GM12878 (cell line): ENCODE measurements around the gene MDK. TPM values are rescaled to one million over a fixed set of nuclear protein-coding genes. Genes with fewer than 3 reads are reported as not detected.

ENCODE experiments used
- ATAC-seq: fragments of 200-7000 bp; cut with Tn5 transposase; 3 replicates; pipeline ENCODE4 v1.9.1; 2020; ENCODE audit warnings: mild to moderate bottlenecking, moderate library complexity
- BruUV-seq: library from RNA; stranded (reverse); fragments of 400-500 nt; replicated peaks from 2 replicates; lab custom pipeline; 2021; lab: Mats Ljungman, UMichigan
- CTCF ChIA-PET: fragments of 300-600 bp; sonication (Branson Sonifier 250); formaldehyde crosslinking; extraction: SDS; loops from one replicate; lab custom pipeline; 2021; ENCODE audit warnings: inconsistent platforms; lab: Yijun Ruan, JAX
- POLR2A ChIA-PET: fragments of 350-600 bp; formaldehyde crosslinking; extraction: SDS; loops from one replicate; lab custom pipeline; 2021; ENCODE audit warnings: inconsistent platforms; lab: Charles Lee
- RAD21 ChIA-PET: fragments of 300-600 bp; sonication (Branson Sonifier 250); formaldehyde crosslinking; loops from one replicate; lab custom pipeline; 2023; ENCODE audit warnings: antibody characterized with exemption; ENCODE audit not compliant: unreplicated experiment; lab: Charles Lee
- SMC1A ChIA-PET: fragments of 300-600 bp; sonication (Branson Sonifier 250); formaldehyde crosslinking; loops from one replicate; lab custom pipeline; 2023; ENCODE audit not compliant: unreplicated experiment, uncharacterized antibody; lab: Charles Lee
- DNase-seq: peaks from one replicate; pipeline ENCODE4 v3.0.0-alpha.2; 2011; ENCODE audit warnings: low read depth, low spot score
- FAIRE-seq: peaks from 3 replicates; lab custom pipeline; 2011; peaks lifted over from hg19 to GRCh38; lab: Jason Lieb, UNC
- H2AFZ ChIP-seq: 2 replicates; pipeline ENCODE4 v1.6.0; 2011; ENCODE audit warnings: low read depth, low read length, control low read depth; ENCODE audit not compliant: control insufficient read depth
- H3K27ac ChIP-seq: 2 replicates; pipeline ENCODE4 v1.5.1; 2011; ENCODE audit warnings: control low read depth; ENCODE audit not compliant: control insufficient read depth, insufficient read depth
- H3K27me3 ChIP-seq, 2 experiments: replicated peaks in 1 of 2; 2 replicates each; pipeline versions ENCODE4 v1.6.0 to v1.6.1; 2011; ENCODE audit warnings: low read length in 1 of 2; ENCODE audit not compliant: control insufficient read depth in 2 of 2, insufficient read depth in 2 of 2
- H3K36me3 ChIP-seq, 2 experiments: 2 replicates each; pipeline ENCODE4 v1.5.1; 2011; ENCODE audit warnings: low read length in 1 of 2; ENCODE audit not compliant: control insufficient read depth in 2 of 2, insufficient read depth in 2 of 2
- H3K4me1 ChIP-seq: 2 replicates; pipeline ENCODE4 v1.6.1; 2011; ENCODE audit warnings: mild to moderate bottlenecking, low read length, moderate library complexity, mixed read lengths; ENCODE audit not compliant: control insufficient read depth, insufficient read depth
- H3K4me2 ChIP-seq: 2 replicates; pipeline ENCODE4 v1.6.0; 2011; ENCODE audit warnings: control low read depth; ENCODE audit not compliant: control insufficient read depth, insufficient read depth
- H3K4me3 ChIP-seq: fragments of 200-600 bp; sonication (generic); 2 replicates; pipeline ENCODE4 v1.5.1; 2016
- H3K79me2 ChIP-seq: 2 replicates; pipeline ENCODE4 v1.6.0; 2011; ENCODE audit warnings: low read length; ENCODE audit not compliant: control insufficient read depth, insufficient read depth
- H3K9ac ChIP-seq: 2 replicates; pipeline ENCODE4 v1.8.0; 2011; ENCODE audit warnings: low read length, control low read depth, mixed read lengths; ENCODE audit not compliant: control insufficient read depth, insufficient read depth
- H3K9me3 ChIP-seq: replicated peaks from 3 replicates; pipeline ENCODE4 v1.5.1; 2011; ENCODE audit warnings: mild to moderate bottlenecking, low read length; ENCODE audit not compliant: control insufficient read depth, insufficient read depth
- H4K20me1 ChIP-seq: 2 replicates; pipeline ENCODE4 v1.6.0; 2011; ENCODE audit not compliant: control insufficient read depth, insufficient read depth
- DPF2 ChIP-seq: fragments of 450-650 bp; IDR thresholded peaks from 2 replicates; pipeline ENCODE4 v1.6.1; 2017; ENCODE audit warnings: mild to moderate bottlenecking
- GATAD2B ChIP-seq: fragments of 450-650 bp; conservative IDR thresholded peaks from 2 replicates; pipeline ENCODE4 v1.6.1; 2017; ENCODE audit warnings: low read depth, mild to moderate bottlenecking, moderate library complexity
- HDAC2 ChIP-seq: fragments of 200-600 bp; sonication (generic); IDR thresholded peaks from 2 replicates; pipeline ENCODE4 v1.6.1; 2017
- IKZF1 ChIP-seq: fragments of 450-650 bp; conservative IDR thresholded peaks from 2 replicates; pipeline ENCODE4 v1.6.1; 2017; ENCODE audit warnings: antibody characterized with exemption, mild to moderate bottlenecking
- IRF4 ChIP-seq: IDR thresholded peaks from 2 replicates; pipeline ENCODE4 v1.6.1; 2011; ENCODE audit warnings: low read depth, low read length
- KLF5 ChIP-seq: fragments of 450-650 bp; IDR thresholded peaks from 2 replicates; pipeline ENCODE4 v1.6.1; 2014; ENCODE audit warnings: mild to moderate bottlenecking; ENCODE audit not compliant: partially characterized antibody
- MYC ChIP-seq: IDR thresholded peaks from 2 replicates; pipeline ENCODE4 v1.6.1; 2011; ENCODE audit warnings: mild to moderate bottlenecking, low read length, moderate library complexity, inconsistent platforms; ENCODE audit not compliant: insufficient read depth, insufficient replicate concordance, insufficient read length, severe bottlenecking
- NFXL1 ChIP-seq: fragments of 450-650 bp; IDR thresholded peaks from 2 replicates; pipeline ENCODE4 v1.6.1; 2017; ENCODE audit warnings: antibody characterized with exemption, mild to moderate bottlenecking, borderline replicate concordance
- NFYB ChIP-seq: IDR thresholded peaks from 2 replicates; pipeline ENCODE4 v1.6.1; 2011; ENCODE audit warnings: low read depth, mild to moderate bottlenecking, low read length, improper control_type of control experiment, moderate library complexity; ENCODE audit not compliant: insufficient read depth
- PAX5 ChIP-seq: IDR thresholded peaks from 2 replicates; pipeline ENCODE4 v1.6.1; 2011; ENCODE audit warnings: low read depth, low read length, borderline replicate concordance
- RAD51 ChIP-seq: fragments of 450-650 bp; IDR thresholded peaks from 2 replicates; pipeline ENCODE4 v1.6.1; 2016; ENCODE audit warnings: moderate library complexity, mild to moderate bottlenecking, inconsistent platforms
- RB1 ChIP-seq: fragments of 450-650 bp; formaldehyde crosslinking; IDR thresholded peaks from 2 replicates; pipeline ENCODE4 v1.6.1; 2017; ENCODE audit warnings: mild to moderate bottlenecking, borderline replicate concordance
- SMAD5 ChIP-seq: IDR thresholded peaks from 2 replicates; pipeline ENCODE4 v1.6.1; 2016; ENCODE audit warnings: antibody characterized with exemption, low read depth
- STAT3 ChIP-seq: IDR thresholded peaks from 2 replicates; pipeline ENCODE4 v1.6.1; 2011; ENCODE audit warnings: low read depth, low read length, improper control_type of control experiment
- ZNF687 ChIP-seq: fragments of 450-650 bp; IDR thresholded peaks from 2 replicates; pipeline ENCODE4 v1.6.1; 2017; ENCODE audit warnings: mild to moderate bottlenecking, moderate library complexity
- WGBS: methylation state at CpG from one replicate; pipeline ENCODE4 v1.1.6; 2016; ENCODE audit warnings: low lambda C conversion rate; ENCODE audit not compliant: insufficient replicate concordance, insufficient coverage; ENCODE audit errors: missing lambda C conversion rate; 5-methylcytosine and 5-hydroxymethylcytosine counted together
- in situ Hi-C: fragments of 300-500 bp; cut with MboI; formaldehyde crosslinking; loops from 9 replicates; pipeline ENCODE4 v1.14.3; 2018; ENCODE audit warnings: mixed read lengths
- intact Hi-C: fragments of 100-400 bp; cut with micrococcal nuclease; formaldehyde crosslinking; loops from one replicate; pipeline ENCODE4 v1.14.2; 2022; ENCODE audit not compliant: unreplicated experiment
- polyA plus RNA-seq, 11 experiments: library from polyadenylated mRNA; depleted of rRNA in 4 of 11; unstranded in 6 of 11; stranded (reverse) in 5 of 11; fragments of >200 nt; fragmentation: Nextera tagmentation in 4 of 11; fragmentation: Illumina TruSeq in 1 of 11; extraction: Ambion mirVana in 4 of 11; extraction: Trizol in 1 of 11; gene quantifications; 1 replicate in 1 of 11; 2 replicates in 10 of 11; pipeline versions ENCODE4 v1.2.1 to v1.2.3, GENCODE V29; 2011 to 2016; ENCODE audit warnings: inconsistent platforms in 2 of 11, missing spikeins in 2 of 11, low read depth in 1 of 11
- total RNA-seq, 4 experiments: library from RNA; depleted of rRNA in 3 of 4; stranded (reverse); fragments of >200 nt in 3 of 4; fragmentation: Illumina TruSeq in 1 of 4; extraction: Trizol in 1 of 4; gene quantifications; 2 replicates each; pipeline versions ENCODE4 v1.2.1 to v1.2.3, GENCODE V29; 2013 to 2021

Gene MDK
- total and polyA plus RNA-seq, 10 of the 15 experiments (the other 5 are each of a cell fraction or from before 2014, with no cell fraction given) = 0.77 to 17.8 (median 9.9) TPM

GRCh38 chr11:46393759-46394158 is 12.3 kb downstream of the MDK start:
- ATAC-seq (no peak), FAIRE-seq (no peak), DNase-seq (no peak)
- peaks cover 0 to 13% of the 10 kb centered on the region in 2 experiments; a peak in 3 of 4 replicates for H3K36me3 ChIP-seq
- TF ChIP-seq STAT3 (no peak), SMAD5 (no peak), RAD51 (no peak), IRF4 (no peak), HDAC2 (no peak), MYC (no peak), NFYB (no peak), KLF5 (no peak), GATAD2B (no peak), IKZF1 (no peak), ZNF687 (no peak), NFXL1 (no peak), RB1 (no peak), PAX5 (no peak), DPF2 (no peak)
- ChIA-PET RAD21 (interaction anchor here (2.1 kb wide), 1 partner anchor 58 kb away, joined by 8 read pairs; no protein-coding TSS in a partner anchor), POLR2A (no interaction called here), CTCF (interaction anchor here (1.1 to 6.7 kb wide), 4 partner anchors 97 to 142 kb away, joined by 4 to 94 read pairs (median 10); no protein-coding TSS in a partner anchor), SMC1A (interaction anchor here (1.6 kb wide), 1 partner anchor 135 kb away, joined by 8 read pairs; no protein-coding TSS in a partner anchor)
- no TSS peak for BruUV-seq
- no peak overlapping the region for H3K27ac ChIP-seq
- H3K9me3 ChIP-seq = no peaks in the 10 kb centered on the region
- H4K20me1 ChIP-seq = no peaks in the 10 kb centered on the region
- in situ Hi-C loops (loop anchor here (10.0 kb wide), 1 partner anchor 141 kb away; no protein-coding TSS in a partner anchor), intact Hi-C loops (no loop called here)
- no peak overlapping the region for H2AFZ ChIP-seq
- H3K9ac ChIP-seq = no peak overlapping the region
- H3K27me3 ChIP-seq = peaks cover 7 to 10% of the 10 kb centered on the region in 2 experiments
- H3K4me3 ChIP-seq = no peak overlapping the region
- peaks cover 6% of the 10 kb centered on the region for H3K4me1 ChIP-seq
- H3K4me2 ChIP-seq = no peak overlapping the region
- WGBS = 53% methylated on average over 4 of the region's 4 CpGs
- no peaks in the 10 kb centered on the region for H3K79me2 ChIP-seq
